HCT116 (cell line): ENCODE results near the gene LAMTOR3. TPM values are rescaled to one million over a fixed set of nuclear protein-coding genes. Genes with fewer than 3 reads are reported as not detected.

Experiments
- ATAC-seq: fragments of 200-7000 bp; cut with Tn5 transposase; 2 replicates; pipeline ENCODE4 v1.9.1; 2020; ENCODE audit warnings: mild to moderate bottlenecking, moderate library complexity
- BruUV-seq: library from RNA; stranded (reverse); fragments of 400-500 nt; replicated peaks from 2 replicates; lab custom pipeline; 2021; lab: Mats Ljungman, UMichigan
- CTCF ChIA-PET: fragments of 300-600 bp; sonication (Branson Sonifier 250); formaldehyde crosslinking; loops from one replicate; lab custom pipeline; 2021; ENCODE audit warnings: antibody characterized with exemption; lab: Charles Lee
- POLR2A ChIA-PET: fragments of 300-600, 350-600 bp; sonication (Branson Sonifier 250); formaldehyde crosslinking; loops from one replicate; lab custom pipeline; 2021; ENCODE audit warnings: antibody characterized with exemption; lab: Charles Lee
- RAD21 ChIA-PET, 2 experiments: fragments of 300-600 bp; sonication (Branson Sonifier 250); formaldehyde crosslinking; loops; one replicate each; lab custom pipeline; 2023; ENCODE audit warnings: low total read pairs in 2 of 2; ENCODE audit not compliant: uncharacterized antibody in 2 of 2, unreplicated experiment in 2 of 2, low non-redundant PET in 1 of 2; lab: Charles Lee
- DNase-seq: peaks from one replicate; pipeline ENCODE4 v3.0.0-alpha.2; 2010; ENCODE audit warnings: low read depth, low spot score
- H2AFZ ChIP-seq: fragments of 200-600 bp; shearing (Covaris generic), sonication (generic); 2 replicates; pipeline ENCODE4 v1.6.1; 2017; ENCODE audit warnings: low read depth, mixed run types, mixed read lengths, antibody characterized with exemption, low read length; ENCODE audit not compliant: poor library complexity, severe bottlenecking
- H3K27ac ChIP-seq: 2 replicates; pipeline ENCODE4 v1.5.1; 2012; ENCODE audit warnings: low read depth, low read length
- H3K27me3 ChIP-seq: fragments of 200-600 bp; sonication (generic); 2 replicates; pipeline ENCODE4 v1.6.1; 2016; ENCODE audit warnings: mixed run types, low read length, mixed read lengths; ENCODE audit not compliant: insufficient read depth
- H3K36me3 ChIP-seq, 2 experiments: fragments of 200-500 bp in 1 of 2; fragments of 200-600 bp in 1 of 2; sonication (Bioruptor generic) in 1 of 2; sonication (generic) in 1 of 2; 2 replicates each; pipeline versions ENCODE4 v1.5.1 to v1.6.1; 2014 to 2016; ENCODE audit warnings: low read length in 2 of 2, inconsistent platforms in 1 of 2, mixed read lengths in 1 of 2, mixed run types in 1 of 2; ENCODE audit not compliant: insufficient read depth in 2 of 2, control insufficient read depth in 1 of 2
- H3K4me1 ChIP-seq, 2 experiments: fragments of 200-600 bp in 1 of 2; sonication (generic) in 1 of 2; 2 replicates each; pipeline versions ENCODE4 v1.5.1 to v1.6.1; 2012 to 2017; ENCODE audit warnings: low read length in 2 of 2, inconsistent platforms in 1 of 2, mild to moderate bottlenecking in 1 of 2, mixed read lengths in 1 of 2, mixed run types in 1 of 2, moderate library complexity in 1 of 2; ENCODE audit not compliant: insufficient read depth in 2 of 2, control insufficient read depth in 1 of 2
- H3K4me2 ChIP-seq: fragments of 200-600 bp; sonication (generic); 2 replicates; pipeline ENCODE4 v1.6.1; 2017; ENCODE audit warnings: mixed run types, low read length, mixed read lengths
- H3K4me3 ChIP-seq, 2 experiments: fragments of 200-600 bp in 1 of 2; sonication (generic) in 1 of 2; replicated peaks in 1 of 2; 2 replicates each; pipeline ENCODE4 v1.5.1; 2011 to 2016; ENCODE audit warnings: low read length in 2 of 2, control low read depth in 1 of 2, low read depth in 1 of 2, mild to moderate bottlenecking in 1 of 2, mixed read lengths in 1 of 2, mixed run types in 1 of 2
- H3K79me2 ChIP-seq: fragments of 200-600 bp; sonication (generic); 2 replicates; pipeline ENCODE4 v1.6.1; 2017; ENCODE audit warnings: mild to moderate bottlenecking, mixed run types, low read length, moderate library complexity, mixed read lengths; ENCODE audit not compliant: insufficient read depth
- H3K9ac ChIP-seq: fragments of 200-600 bp; sonication (generic); 2 replicates; pipeline ENCODE4 v1.6.1; 2016; ENCODE audit warnings: low read length, mixed read lengths
- H3K9me2 ChIP-seq: fragments of 200-600 bp; sonication (generic), shearing (Covaris generic); 2 replicates; pipeline ENCODE4 v1.6.1; 2017; ENCODE audit warnings: mixed run types, mild to moderate bottlenecking, moderate library complexity; ENCODE audit not compliant: insufficient read depth
- H3K9me3 ChIP-seq, 2 experiments: fragments of 200-500 bp in 1 of 2; fragments of 200-600 bp in 1 of 2; sonication (Bioruptor generic) in 1 of 2; sonication (generic) in 1 of 2; 2 replicates each; pipeline ENCODE4 v1.6.1; 2014 to 2017; ENCODE audit warnings: low read length in 2 of 2, mixed read lengths in 2 of 2, inconsistent platforms in 1 of 2, low read depth in 1 of 2, mild to moderate bottlenecking in 1 of 2, mixed run types in 1 of 2, moderate library complexity in 1 of 2; ENCODE audit not compliant: control insufficient read depth in 1 of 2, insufficient read depth in 1 of 2
- H4K20me1 ChIP-seq: fragments of 200-600 bp; sonication (generic), shearing (Covaris generic); 2 replicates; pipeline ENCODE4 v1.6.1; 2017; ENCODE audit warnings: mixed run types, mild to moderate bottlenecking, moderate library complexity; ENCODE audit not compliant: insufficient read depth
- CBX3 ChIP-seq: IDR thresholded peaks from 2 replicates; pipeline ENCODE4 v1.6.1; 2012; ENCODE audit warnings: low read depth
- CEBPB ChIP-seq: IDR thresholded peaks from 2 replicates; pipeline ENCODE4 v1.6.1; 2012; ENCODE audit warnings: low read depth
- ELF1 ChIP-seq: IDR thresholded peaks from 2 replicates; pipeline ENCODE4 v1.6.1; 2012; ENCODE audit warnings: low read depth, borderline replicate concordance
- EZH2 ChIP-seq: fragments of 200-600 bp; sonication (generic); IDR thresholded peaks from 2 replicates; pipeline ENCODE4 v1.6.1; 2017; ENCODE audit warnings: antibody characterized with exemption, mixed run types
- EZH2phosphoT487 ChIP-seq: fragments of 200-600 bp; IDR thresholded peaks from 2 replicates; pipeline ENCODE4 v1.6.1; 2018; ENCODE audit warnings: antibody characterized with exemption, borderline replicate concordance
- FOSL1 ChIP-seq: IDR thresholded peaks from 2 replicates; pipeline ENCODE4 v1.6.1; 2012; ENCODE audit warnings: low read depth
- JUND ChIP-seq: IDR thresholded peaks from 2 replicates; pipeline ENCODE4 v1.6.1; 2012
- POLR2A ChIP-seq: IDR thresholded peaks from 2 replicates; pipeline ENCODE4 v1.7.0; 2011; ENCODE audit warnings: borderline replicate concordance; ENCODE audit not compliant: insufficient read depth, insufficient read length; ENCODE audit errors: extremely low read depth
- POLR2AphosphoS5 ChIP-seq: IDR thresholded peaks from 2 replicates; pipeline ENCODE4 v1.6.1; 2011; ENCODE audit warnings: mild to moderate bottlenecking, low read depth, low read length, moderate library complexity
- RAD21 ChIP-seq: IDR thresholded peaks from 2 replicates; pipeline ENCODE4 v1.6.1; 2012; ENCODE audit warnings: low read depth, mild to moderate bottlenecking
- SIN3A ChIP-seq: IDR thresholded peaks from 2 replicates; pipeline ENCODE4 v1.6.1; 2012; ENCODE audit warnings: low read depth
- SP1 ChIP-seq: IDR thresholded peaks from 2 replicates; pipeline ENCODE4 v1.6.1; 2012; ENCODE audit warnings: low read depth
- TCF7L2 ChIP-seq: IDR thresholded peaks from 2 replicates; pipeline ENCODE4 v1.7.0; 2011; ENCODE audit warnings: borderline replicate concordance, inconsistent platforms; ENCODE audit not compliant: insufficient read depth, insufficient read length; ENCODE audit errors: extremely low read depth
- intact Hi-C: fragments of 100-400 bp; cut with micrococcal nuclease; formaldehyde crosslinking; loops from 2 replicates; pipeline ENCODE4 v1.10.0; 2022
- total RNA-seq: library from RNA; stranded (reverse); gene quantifications from one replicate; pipeline ENCODE4 v1.2.1, GENCODE V29; 2021; ENCODE audit not compliant: unreplicated experiment
- TF ChIP-seq, protein P1 (sequence below): IDR thresholded peaks from 2 replicates; pipeline ENCODE4 v1.6.1; 2012
- TF ChIP-seq, protein P2 (sequence below): IDR thresholded peaks from 2 replicates; pipeline ENCODE4 v1.6.1; 2012; ENCODE audit warnings: low read depth
- TF ChIP-seq, protein P3 (sequence below): IDR thresholded peaks from 2 replicates; pipeline ENCODE4 v1.6.1; 2011; ENCODE audit warnings: mild to moderate bottlenecking, low read length, moderate library complexity; ENCODE audit not compliant: insufficient replicate concordance; ENCODE audit errors: extremely low read depth
- TF ChIP-seq, protein P4 (sequence below): IDR thresholded peaks from 2 replicates; pipeline ENCODE4 v1.6.1; 2012

The LAMTOR3 gene
- total RNA-seq, 1 experiment from 2014 or later, result 21.0 TPM

DNA sequence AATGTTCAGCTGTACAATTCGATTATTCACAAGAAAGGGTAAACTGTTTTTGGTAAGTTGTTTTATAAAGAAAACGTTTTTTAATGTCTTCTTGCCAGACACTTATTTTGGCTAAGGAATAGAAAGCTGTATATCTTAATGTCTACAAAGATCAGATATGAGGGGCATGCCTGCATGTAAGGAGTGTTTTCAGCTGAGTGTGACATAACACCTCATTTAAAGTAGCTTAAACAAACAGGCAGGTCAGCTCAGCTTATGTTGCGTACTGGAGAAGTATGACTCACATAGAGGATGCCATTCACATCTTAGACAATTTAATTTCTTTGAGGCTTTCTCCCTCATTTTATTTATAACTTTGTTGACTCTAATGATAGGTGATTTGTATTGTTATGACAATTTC lies 30.4 kb downstream of the LAMTOR3 start:
- no peaks in the 10 kb centered on the region for H3K4me1 ChIP-seq
- no peak overlapping the region for H3K27ac ChIP-seq
- H3K4me2 ChIP-seq, result no peak overlapping the region
- H2AFZ ChIP-seq, result no peak overlapping the region
- no peak overlapping the region for H3K4me3 ChIP-seq
- RAD21 ChIA-PET, result no interaction called here
- no peaks in the 10 kb centered on the region for H3K27me3 ChIP-seq
- no peak overlapping the region for H3K9ac ChIP-seq
- ATAC-seq (no peak), DNase-seq (no peak)
- H4K20me1 ChIP-seq, result no peaks in the 10 kb centered on the region
- H3K79me2 ChIP-seq, result no peaks in the 10 kb centered on the region
- POLR2A ChIA-PET, result no interaction called here
- intact Hi-C loops, result no loop called here
- H3K9me3 ChIP-seq, result no peaks in the 10 kb centered on the region
- no TSS peak for BruUV-seq
- no peaks in the 10 kb centered on the region for H3K9me2 ChIP-seq
- TF ChIP-seq CEBPB (no peak), SIN3A (no peak), POLR2AphosphoS5 (no peak), POLR2A (no peak), RAD21 (no peak), FOSL1 (no peak), JUND (no peak), TCF7L2 (no peak), SP1 (no peak), ELF1 (no peak), EZH2 (no peak), EZH2phosphoT487 (no peak), CBX3 (no peak)
- TF ChIP-seq, protein P1, sequence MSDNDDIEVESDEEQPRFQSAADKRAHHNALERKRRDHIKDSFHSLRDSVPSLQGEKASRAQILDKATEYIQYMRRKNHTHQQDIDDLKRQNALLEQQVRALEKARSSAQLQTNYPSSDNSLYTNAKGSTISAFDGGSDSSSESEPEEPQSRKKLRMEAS, result no peak
- TF ChIP-seq, protein P2, sequence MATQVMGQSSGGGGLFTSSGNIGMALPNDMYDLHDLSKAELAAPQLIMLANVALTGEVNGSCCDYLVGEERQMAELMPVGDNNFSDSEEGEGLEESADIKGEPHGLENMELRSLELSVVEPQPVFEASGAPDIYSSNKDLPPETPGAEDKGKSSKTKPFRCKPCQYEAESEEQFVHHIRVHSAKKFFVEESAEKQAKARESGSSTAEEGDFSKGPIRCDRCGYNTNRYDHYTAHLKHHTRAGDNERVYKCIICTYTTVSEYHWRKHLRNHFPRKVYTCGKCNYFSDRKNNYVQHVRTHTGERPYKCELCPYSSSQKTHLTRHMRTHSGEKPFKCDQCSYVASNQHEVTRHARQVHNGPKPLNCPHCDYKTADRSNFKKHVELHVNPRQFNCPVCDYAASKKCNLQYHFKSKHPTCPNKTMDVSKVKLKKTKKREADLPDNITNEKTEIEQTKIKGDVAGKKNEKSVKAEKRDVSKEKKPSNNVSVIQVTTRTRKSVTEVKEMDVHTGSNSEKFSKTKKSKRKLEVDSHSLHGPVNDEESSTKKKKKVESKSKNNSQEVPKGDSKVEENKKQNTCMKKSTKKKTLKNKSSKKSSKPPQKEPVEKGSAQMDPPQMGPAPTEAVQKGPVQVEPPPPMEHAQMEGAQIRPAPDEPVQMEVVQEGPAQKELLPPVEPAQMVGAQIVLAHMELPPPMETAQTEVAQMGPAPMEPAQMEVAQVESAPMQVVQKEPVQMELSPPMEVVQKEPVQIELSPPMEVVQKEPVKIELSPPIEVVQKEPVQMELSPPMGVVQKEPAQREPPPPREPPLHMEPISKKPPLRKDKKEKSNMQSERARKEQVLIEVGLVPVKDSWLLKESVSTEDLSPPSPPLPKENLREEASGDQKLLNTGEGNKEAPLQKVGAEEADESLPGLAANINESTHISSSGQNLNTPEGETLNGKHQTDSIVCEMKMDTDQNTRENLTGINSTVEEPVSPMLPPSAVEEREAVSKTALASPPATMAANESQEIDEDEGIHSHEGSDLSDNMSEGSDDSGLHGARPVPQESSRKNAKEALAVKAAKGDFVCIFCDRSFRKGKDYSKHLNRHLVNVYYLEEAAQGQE, result no peak
- TF ChIP-seq, protein P3, sequence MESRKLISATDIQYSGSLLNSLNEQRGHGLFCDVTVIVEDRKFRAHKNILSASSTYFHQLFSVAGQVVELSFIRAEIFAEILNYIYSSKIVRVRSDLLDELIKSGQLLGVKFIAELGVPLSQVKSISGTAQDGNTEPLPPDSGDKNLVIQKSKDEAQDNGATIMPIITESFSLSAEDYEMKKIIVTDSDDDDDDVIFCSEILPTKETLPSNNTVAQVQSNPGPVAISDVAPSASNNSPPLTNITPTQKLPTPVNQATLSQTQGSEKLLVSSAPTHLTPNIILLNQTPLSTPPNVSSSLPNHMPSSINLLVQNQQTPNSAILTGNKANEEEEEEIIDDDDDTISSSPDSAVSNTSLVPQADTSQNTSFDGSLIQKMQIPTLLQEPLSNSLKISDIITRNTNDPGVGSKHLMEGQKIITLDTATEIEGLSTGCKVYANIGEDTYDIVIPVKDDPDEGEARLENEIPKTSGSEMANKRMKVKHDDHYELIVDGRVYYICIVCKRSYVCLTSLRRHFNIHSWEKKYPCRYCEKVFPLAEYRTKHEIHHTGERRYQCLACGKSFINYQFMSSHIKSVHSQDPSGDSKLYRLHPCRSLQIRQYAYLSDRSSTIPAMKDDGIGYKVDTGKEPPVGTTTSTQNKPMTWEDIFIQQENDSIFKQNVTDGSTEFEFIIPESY, result no peak
- TF ChIP-seq, protein P4, sequence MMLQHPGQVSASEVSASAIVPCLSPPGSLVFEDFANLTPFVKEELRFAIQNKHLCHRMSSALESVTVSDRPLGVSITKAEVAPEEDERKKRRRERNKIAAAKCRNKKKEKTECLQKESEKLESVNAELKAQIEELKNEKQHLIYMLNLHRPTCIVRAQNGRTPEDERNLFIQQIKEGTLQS, result no peak
- no peaks in the 10 kb centered on the region for H3K36me3 ChIP-seq
- CTCF ChIA-PET, result no interaction called here
